GM19099 (cell line): ENCODE measurements around the gene SLC48A1.

Experiments used
- POLR2A ChIP-seq: IDR thresholded peaks from 3 replicates; pipeline ENCODE4 v1.6.1; 2011; ENCODE audit warnings: low read depth; ENCODE audit not compliant: insufficient read length; ENCODE audit errors: extremely low read depth

The SLC48A1 gene

DNA sequence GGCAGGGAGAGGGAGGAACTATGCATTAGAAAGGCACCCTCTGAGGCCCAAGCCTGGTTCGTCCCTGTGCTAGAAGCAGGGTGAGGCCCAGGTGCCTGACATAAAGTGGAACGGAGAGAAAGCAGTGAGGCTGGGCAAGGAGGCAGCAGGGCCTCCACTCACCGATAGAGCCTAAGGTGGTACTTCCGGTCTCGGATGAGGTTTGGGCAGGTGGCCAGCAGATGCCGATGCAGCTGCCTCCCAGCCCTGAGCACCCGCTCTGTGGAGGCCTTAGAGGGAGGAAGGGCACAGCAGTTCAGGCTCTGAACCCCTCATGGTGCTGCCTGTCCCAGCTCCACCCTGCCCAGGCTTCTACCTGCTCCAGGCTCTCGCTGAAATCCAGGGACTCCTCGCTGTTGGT is 21.5 kb upstream of the SLC48A1 start:
- no peak for TF ChIP-seq POLR2A

DNA sequence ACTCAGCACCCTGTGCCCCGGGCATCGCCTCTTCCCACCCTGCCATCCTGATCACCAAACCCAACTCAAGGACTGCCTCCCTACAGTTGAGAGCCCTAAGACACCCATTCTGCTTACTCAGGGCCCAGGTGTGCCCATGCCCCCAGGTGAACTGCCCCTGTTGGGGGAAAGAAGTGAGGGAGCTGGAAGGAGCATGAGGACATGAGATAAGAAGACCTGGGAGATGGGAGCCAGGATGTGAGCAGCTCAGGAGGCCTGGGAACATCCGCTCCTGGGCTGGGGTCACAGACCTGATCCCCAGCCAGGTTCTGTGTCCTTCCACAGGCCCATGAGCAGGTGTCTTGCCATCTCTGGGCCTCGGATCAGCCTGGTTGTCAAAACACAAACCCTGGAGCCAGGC is 20.9 kb upstream of the SLC48A1 start:
- no peak for TF ChIP-seq POLR2A

DNA sequence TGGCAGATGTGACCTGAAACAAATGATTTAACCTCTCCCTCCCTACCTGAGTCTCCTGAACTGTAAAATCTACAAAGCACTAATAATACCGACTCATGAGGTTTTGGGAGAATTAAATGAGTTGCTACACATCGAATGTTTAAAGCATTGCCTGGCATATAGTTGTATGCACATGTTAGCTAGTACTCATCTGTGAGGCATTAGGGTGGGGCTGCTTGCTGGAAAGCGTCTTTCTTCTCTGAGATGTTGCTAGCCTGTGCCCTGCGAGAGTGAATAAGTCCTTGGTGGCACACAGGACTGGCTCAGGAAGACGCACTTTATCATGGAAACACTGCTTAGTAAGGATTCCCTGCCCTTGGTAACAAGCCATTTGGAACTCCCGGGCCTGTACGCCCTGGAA is 20.5 kb upstream of the SLC48A1 start:
- TF ChIP-seq POLR2A: no peak

DNA sequence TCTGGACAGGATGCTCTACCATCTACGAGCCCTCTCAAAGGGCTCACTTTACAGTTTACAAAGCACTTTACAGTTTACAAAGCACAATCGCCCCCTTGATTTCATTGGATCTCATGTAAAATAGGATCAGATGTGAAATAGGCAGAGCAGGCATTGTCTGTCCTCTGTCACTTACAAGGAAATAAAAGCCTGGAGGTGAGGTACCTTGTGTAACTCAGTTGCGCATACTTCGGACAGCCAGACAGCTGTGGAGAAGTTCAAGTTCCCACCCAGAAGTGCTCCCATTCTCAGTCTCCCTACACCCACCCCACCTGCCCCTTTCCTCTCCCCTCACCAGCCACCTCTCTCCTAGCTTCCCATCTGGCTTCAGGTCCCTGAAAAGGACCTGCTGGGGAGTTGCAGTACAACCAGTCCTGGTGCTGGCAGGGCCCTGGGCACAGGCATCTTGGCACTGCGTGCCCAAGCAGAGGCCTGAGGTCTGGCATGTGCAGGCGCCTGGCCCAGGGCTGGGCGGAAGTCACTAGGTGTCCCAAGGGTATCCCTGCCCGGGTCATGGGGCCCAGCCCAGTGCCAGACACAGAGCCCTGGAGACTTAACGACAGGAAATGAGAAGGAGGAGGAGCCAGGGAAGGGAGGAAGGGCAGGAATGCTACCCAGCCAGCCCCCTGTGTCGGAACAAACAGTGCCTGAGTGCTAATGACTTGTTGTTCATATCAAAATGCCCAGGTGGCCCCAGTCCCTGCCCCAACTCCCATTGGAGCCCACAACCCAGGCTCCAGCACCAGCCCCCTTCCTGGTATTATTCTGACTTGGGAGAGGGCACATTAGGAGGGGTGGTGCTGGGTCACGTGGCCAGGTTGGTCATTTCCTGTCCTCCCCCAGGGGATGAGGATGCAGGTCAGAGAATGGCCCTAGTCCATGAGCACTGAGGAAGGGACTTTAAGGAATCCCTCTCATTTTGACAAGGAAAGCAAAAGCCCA is 19.7 kb upstream of the SLC48A1 start:
- no peak for TF ChIP-seq POLR2A

DNA sequence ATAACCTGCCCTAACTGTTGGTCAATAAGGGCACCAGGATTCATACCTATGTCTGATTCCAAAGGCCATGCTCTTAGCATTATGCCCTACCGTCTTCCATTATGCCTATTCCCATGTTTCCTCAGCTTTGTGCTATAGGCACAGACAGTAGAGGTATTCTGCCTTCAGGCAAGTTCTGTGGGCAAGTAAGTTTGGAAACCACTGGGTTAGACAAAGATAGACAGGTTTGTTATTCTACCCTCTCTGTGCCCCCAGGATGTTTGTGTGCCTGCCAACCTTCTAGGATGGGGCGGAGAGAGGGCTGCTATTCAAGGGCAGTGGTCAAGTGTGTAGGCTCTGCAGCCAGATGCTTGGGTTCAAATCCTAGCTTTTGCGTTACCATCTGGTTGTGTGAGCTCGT is 18.9 kb upstream of the SLC48A1 start:
- TF ChIP-seq POLR2A: no peak

DNA sequence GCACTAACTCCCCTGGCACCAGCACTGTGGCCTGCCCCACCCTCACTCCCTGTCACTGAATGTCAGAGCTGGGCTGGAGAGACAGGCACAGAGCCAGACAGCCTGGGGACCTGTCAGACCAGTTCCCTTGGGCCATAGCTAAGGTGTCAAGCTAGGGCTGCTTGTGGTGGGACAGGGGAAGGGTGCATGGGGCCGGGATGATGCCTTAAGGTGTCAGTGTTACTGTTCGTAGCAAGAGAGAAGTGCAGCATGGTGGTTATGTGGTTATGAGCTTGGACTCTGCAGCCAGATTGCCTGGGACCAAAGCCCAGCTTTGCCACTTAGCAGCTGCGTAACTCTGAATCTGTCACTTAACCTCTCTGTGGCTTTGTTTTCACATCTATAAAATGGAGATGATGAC is 18.2 kb upstream of the SLC48A1 start:
- no peak for TF ChIP-seq POLR2A

DNA sequence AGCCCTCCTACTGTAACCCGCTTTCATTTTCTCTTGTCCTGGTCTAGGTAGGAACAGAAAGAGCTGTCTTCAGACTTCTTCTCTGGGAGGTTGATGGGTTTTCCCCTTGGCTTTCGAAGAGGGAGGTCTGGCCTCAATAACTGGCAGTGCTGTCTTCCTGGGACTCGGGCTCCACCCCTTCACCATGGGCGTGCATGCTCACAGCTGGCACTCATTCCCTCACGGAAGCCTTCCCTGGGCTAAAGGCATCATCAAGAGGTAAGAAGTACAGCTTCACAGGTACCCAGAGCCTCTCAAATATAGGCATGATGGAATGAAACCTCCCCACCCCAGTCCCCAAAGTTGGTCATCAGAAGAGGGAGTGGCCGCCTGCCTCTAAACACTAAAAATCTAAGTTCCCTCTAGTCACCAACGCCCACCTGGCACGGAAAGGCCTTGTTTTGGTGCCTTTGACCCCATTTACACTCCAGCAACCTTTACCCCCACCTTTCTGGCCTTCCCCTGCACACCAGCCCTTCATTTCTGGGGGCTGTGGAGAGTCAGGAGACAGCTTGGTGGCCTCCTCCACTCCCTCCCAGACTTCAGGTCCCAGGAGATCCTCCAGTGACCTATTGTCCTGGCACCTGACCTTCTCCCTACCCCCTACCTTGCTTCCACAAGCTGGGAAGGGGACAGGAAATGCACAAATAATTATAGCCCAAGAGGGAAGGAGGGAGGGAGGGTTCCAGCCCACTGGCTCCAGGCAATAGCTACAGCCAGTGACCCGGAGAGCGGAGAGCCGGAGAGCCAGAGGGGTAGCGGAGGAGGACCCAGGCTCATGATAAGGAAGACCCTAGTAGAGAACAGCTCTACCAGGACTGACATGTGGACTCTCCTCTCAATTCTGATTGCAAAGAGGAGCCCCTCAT is 17.1 kb upstream of the SLC48A1 start:
- no peak for TF ChIP-seq POLR2A

DNA sequence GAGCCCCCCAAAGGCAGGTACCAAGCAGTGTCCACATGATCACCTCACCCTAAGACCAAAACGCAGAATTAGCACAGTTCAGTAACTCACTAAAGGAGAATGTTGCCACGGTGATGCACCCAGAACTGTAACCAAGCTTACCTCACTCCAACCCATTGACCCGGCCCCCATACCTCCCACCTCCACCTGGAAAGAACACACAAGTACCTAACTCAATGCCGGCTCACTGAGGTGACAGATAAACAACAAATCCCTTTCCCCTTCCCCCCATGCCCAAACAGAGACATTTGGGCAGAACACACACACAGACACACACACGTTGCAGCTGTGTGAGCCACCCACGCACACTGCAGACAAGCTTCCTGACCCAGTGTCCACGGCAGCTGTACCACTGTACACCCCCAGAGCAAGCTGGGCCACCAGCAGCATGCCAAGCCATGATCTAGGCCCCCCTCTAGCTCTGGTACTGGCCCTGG is 15.6 kb upstream of the SLC48A1 start:
- no peak for TF ChIP-seq POLR2A

DNA sequence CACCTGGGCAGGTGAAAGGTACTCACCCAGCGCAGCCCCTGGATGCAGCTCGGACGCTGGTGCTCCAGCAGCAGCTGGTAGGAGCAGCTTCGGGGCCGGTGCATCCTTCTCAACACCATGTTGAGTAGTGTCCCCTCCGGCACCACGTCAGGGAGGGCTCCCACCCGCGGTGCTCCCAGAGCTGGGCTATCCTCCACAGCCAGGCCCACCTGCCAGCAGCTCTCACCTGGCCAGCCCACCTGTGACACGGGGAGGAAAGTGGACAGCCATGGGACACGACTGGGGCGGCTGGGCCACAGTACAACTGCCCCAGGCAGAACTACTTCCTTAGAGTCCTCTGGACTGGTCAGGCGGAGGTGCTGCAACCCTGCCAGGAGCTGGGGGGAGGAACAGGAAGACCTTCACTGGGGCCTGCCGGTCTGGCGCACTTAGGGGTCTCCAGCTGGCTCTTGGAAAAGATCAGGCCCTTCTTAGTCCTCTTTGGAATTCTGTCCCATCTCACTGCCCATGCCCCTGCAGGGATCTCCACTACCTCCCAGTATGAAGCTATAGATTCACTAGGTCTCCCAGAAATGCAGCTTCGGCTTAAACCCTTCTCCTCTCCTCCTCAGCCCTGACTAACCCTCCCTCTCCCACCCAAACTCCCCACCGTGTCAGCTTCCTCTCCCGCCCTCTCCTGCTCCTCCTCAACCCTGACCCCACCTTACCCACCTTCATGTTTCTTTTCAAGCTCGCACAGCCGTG is 15.0 kb upstream of the SLC48A1 start:
- no peak for TF ChIP-seq POLR2A

DNA sequence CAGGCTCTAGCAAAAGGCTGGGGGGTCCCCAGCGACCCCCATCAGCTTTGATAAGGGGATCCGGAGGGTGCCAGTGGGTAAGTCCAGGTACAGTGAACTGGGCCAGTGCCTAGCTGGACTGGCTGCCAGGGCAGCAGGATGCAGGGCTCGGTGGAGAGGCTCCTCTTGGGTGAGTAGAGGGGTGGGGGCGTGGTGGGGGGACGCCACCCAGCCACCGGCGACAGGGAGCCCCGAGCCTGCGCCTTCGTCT is 14.5 kb upstream of the SLC48A1 start:
- no peak for TF ChIP-seq POLR2A

DNA sequence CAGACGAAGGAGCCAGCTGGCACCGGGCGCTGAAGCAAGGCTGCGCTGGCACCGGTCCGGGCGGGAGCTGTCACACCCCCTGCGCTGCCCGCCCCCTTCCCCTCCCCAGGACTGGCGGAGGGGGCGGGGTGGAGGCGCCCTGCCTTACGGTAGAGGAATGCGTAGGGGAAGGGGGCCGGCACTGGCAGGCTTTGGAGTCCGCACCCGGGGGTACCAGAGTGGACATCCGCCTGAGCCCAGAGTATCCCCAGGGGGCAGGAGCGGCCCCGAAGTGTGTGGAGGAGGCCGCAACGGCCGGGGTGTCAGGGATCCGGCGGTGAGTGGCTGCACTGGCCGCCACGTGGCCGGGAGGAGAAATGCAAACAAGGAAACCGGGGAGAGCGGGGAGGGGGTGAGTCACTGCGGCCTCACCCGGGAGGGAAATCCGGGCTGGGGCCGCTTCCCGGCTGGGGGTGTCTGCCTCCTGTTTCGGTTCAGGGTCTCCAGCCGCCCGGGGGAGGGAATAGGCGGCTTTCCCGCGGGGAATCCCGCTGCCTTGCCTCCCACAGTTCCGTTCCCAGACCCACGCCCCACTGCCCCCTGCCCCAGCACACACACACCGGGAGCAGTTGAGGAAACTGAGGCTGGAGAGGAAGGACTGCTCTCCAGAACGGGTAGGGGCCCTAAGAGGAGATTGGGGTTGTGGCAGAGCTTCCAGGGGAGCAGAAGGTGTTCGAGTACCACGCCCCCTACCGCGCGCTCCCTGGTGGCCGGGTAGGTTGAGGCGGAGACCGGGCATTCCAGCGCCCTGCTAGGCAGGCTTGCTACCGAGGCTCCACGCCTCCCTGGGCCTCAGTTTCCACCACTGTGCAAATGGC is 14.0 kb upstream of the SLC48A1 start, which contains the start of gene RAPGEF3:
TSS of gene RAPGEF3 (minus strand) at position 47 of the 857 bp plus-strand sequence. CDS start 324 bp downstream, outside the sequence.
- TF ChIP-seq POLR2A: no peak

DNA sequence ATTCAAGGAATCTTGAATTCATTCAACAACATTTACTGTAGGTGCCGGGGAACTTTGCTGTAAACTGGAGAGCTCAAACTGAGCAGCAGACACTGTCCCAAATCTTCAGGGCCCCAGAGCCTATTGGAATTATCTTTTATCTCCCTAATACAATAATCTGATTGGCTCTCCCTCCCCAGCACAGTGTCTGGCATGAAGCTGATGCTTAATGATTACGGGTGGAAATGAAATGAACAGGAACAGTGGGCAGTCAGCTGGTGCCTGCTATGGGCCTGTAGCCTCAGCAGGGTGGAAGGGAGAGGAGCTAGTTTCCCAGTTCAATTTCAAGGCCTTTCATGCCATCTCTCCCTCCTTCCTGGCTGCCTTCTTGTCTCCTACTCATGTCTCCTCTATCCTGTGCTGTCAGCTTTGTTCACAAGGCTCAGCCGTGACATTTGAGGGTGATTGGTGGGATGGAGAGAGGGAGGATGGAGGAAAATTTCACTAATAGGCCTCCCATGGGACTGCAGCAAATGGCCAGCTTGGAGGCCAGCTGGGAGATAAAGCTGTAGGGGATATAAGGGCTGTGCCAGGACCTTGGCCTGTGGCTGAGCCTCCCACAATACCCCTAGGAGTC is 10.1 kb upstream of the SLC48A1 start:
- TF ChIP-seq POLR2A: no peak

DNA sequence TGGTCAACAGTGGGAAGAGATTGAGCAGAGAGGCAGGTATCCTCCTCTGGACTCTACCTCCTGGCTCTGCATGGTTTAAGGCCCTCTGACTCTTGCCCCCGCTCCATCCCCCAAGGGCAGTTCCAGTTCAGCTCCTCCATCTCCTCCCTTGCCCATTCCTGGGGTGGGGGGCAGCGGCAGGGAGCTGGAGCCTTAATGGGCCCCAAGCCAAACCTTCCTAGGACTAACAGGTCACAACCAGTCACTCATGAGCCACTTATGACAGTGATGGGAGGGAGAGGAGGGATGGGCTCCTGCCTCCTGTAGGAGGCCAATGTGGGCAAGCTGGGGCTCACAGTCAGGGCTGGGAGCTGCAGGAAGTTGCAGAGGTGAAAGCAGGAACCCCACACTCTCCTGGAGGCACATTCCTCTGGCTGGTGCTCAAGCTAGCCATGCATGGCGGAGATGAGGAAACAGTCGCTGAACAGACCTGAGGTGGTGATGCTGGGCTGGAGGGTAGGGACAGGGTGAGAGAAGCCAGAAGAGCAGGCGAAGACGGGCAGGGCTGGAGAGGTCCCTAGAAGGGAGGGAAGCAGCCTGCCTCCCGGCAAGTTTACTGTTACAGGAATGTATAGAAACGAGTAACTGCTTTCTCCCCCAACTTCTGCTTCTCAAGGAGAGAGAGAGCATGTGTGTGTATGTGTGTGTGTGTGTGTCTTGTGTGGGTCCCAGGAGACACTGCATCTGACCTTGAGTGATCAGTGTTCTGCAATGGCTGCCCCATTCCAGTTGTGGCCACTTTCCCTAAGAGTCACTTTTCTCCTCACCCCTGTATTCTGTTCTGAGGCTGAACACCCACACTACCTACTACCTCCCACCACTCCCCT is 9.3 kb upstream of the SLC48A1 start:
- TF ChIP-seq POLR2A: no peak
